GM23338 (cell line): ENCODE results near the gene GRAMD1A. TPM values are rescaled to one million over a fixed set of nuclear protein-coding genes. Genes with fewer than 3 reads are reported as not detected.

Experiments
- ATAC-seq: fragments of 200-7000 bp; cut with Tn5 transposase; 3 replicates; pipeline ENCODE4 v1.9.1; 2020
- DNase-seq: peaks from one replicate; pipeline ENCODE4 v3.0.0-alpha.2; 2015; ENCODE audit warnings: low spot score
- H2AFZ ChIP-seq: fragments of 200-600 bp; sonication (generic); 2 replicates; pipeline ENCODE4 v1.8.0; 2016; ENCODE audit warnings: antibody characterized with exemption, mild to moderate bottlenecking, moderate library complexity
- H3F3A ChIP-seq: fragments of 200-600 bp; sonication (generic); replicated peaks from 2 replicates; pipeline ENCODE4 v1.8.0; 2017; ENCODE audit warnings: antibody characterized with exemption, mixed run types, low read depth
- H3K27ac ChIP-seq: fragments of 200-600 bp; sonication (generic); 2 replicates; pipeline ENCODE4 v1.6.1; 2016; ENCODE audit warnings: low read depth
- H3K27me3 ChIP-seq: fragments of 200-600 bp; sonication (generic); 2 replicates; pipeline ENCODE4 v1.8.0; 2016; ENCODE audit warnings: mild to moderate bottlenecking, mixed run types, moderate library complexity; ENCODE audit not compliant: insufficient read depth
- H3K36me3 ChIP-seq: fragments of 200-600 bp; sonication (generic); 2 replicates; pipeline ENCODE4 v1.8.0; 2016; ENCODE audit warnings: mild to moderate bottlenecking; ENCODE audit not compliant: insufficient read depth
- H3K4me1 ChIP-seq: fragments of 200-600 bp; sonication (generic); 2 replicates; pipeline ENCODE4 v1.8.0; 2016; ENCODE audit warnings: mild to moderate bottlenecking, moderate library complexity; ENCODE audit not compliant: insufficient read depth
- H3K4me2 ChIP-seq: fragments of 200-600 bp; sonication (generic); 2 replicates; pipeline ENCODE4 v1.7.1; 2017; ENCODE audit warnings: mixed run types
- H3K4me3 ChIP-seq: fragments of 200-600 bp; sonication (generic); 2 replicates; pipeline ENCODE4 v1.6.1; 2016; ENCODE audit warnings: mixed run types
- H3K79me2 ChIP-seq: fragments of 200-600 bp; sonication (generic); replicated peaks from 2 replicates; pipeline ENCODE4 v1.8.0; 2017; ENCODE audit warnings: mild to moderate bottlenecking; ENCODE audit not compliant: insufficient read depth
- H3K9me2 ChIP-seq: fragments of 200-600 bp; sonication (generic); 2 replicates; pipeline ENCODE4 v1.8.0; 2017; ENCODE audit not compliant: insufficient read depth
- H4K20me1 ChIP-seq: fragments of 200-600 bp; sonication (generic); replicated peaks from 2 replicates; pipeline ENCODE4 v1.8.0; 2017; ENCODE audit warnings: mild to moderate bottlenecking; ENCODE audit not compliant: insufficient read depth
- H3K27ac Mint-ChIP-seq: 2 replicates; pipeline ENCODE4 v1.8.0; 2020; ENCODE audit warnings: inconsistent platforms, mild to moderate bottlenecking, moderate library complexity, mixed read lengths
- H3K27me3 Mint-ChIP-seq: 3 replicates; pipeline ENCODE4 v1.8.0; 2022; ENCODE audit warnings: low read depth, mild to moderate bottlenecking, moderate library complexity, mixed read lengths, inconsistent platforms; ENCODE audit not compliant: insufficient read depth, poor library complexity
- H3K36me3 Mint-ChIP-seq: 3 replicates; pipeline ENCODE4 v1.8.0; 2021; ENCODE audit warnings: low read depth, mild to moderate bottlenecking, inconsistent platforms, moderate library complexity, mixed read lengths
- H3K4me1 Mint-ChIP-seq: 3 replicates; pipeline ENCODE4 v1.8.0; 2020; ENCODE audit warnings: mild to moderate bottlenecking, inconsistent platforms, mixed read lengths
- H3K4me3 Mint-ChIP-seq: 3 replicates; pipeline ENCODE4 v1.8.0; 2021; ENCODE audit warnings: moderate library complexity, mild to moderate bottlenecking, inconsistent platforms, mixed read lengths
- H3K9me3 Mint-ChIP-seq: 3 replicates; pipeline ENCODE4 v1.8.0; 2020; ENCODE audit warnings: moderate library complexity, mild to moderate bottlenecking, inconsistent platforms, mixed read lengths
- CREB1 ChIP-seq: fragments of 250-450 bp; sonication (Bioruptor Pico); IDR thresholded peaks from 2 replicates; pipeline ENCODE4 v1.5.0; 2020; ENCODE audit warnings: low read depth, mild to moderate bottlenecking, moderate library complexity
- CTCF ChIP-seq, 2 experiments: fragments of 200-600 bp in 1 of 2; sonication (generic) in 1 of 2; conservative IDR thresholded peaks; 2 replicates each; pipeline versions ENCODE4 v1.5.1 to v1.6.1; 2016 to 2017; ENCODE audit warnings: antibody characterized with exemption in 2 of 2, low read depth in 2 of 2, mild to moderate bottlenecking in 2 of 2, moderate library complexity in 1 of 2
- ETS1 ChIP-seq: IDR thresholded peaks from 2 replicates; pipeline ENCODE4 v1.6.1; 2016; ENCODE audit warnings: antibody characterized with exemption
- EZH2 ChIP-seq: fragments of 200-600 bp; sonication (generic); IDR thresholded peaks from one replicate; pipeline ENCODE4 v1.8.0; 2017; ENCODE audit warnings: antibody characterized with exemption, mild to moderate bottlenecking, low read depth; ENCODE audit not compliant: unreplicated experiment
- EZH2phosphoT487 ChIP-seq: fragments of 200-600 bp; sonication (generic); IDR thresholded peaks from one replicate; pipeline ENCODE4 v1.8.1; 2018; ENCODE audit warnings: antibody characterized with exemption; ENCODE audit not compliant: unreplicated experiment
- JUNB ChIP-seq: IDR thresholded peaks from one replicate; pipeline ENCODE4 v1.6.1; 2016; ENCODE audit warnings: antibody characterized with exemption; ENCODE audit not compliant: unreplicated experiment
- NANOG ChIP-seq: IDR thresholded peaks from 2 replicates; pipeline ENCODE4 v1.6.1; 2016; ENCODE audit warnings: antibody characterized with exemption, borderline replicate concordance
- POLR2AphosphoS5 ChIP-seq: IDR thresholded peaks from 2 replicates; pipeline ENCODE4 v1.6.1; 2016; ENCODE audit warnings: antibody characterized with exemption, low read depth
- STAT1 ChIP-seq: IDR thresholded peaks from one replicate; pipeline ENCODE4 v1.6.1; 2016; ENCODE audit warnings: antibody characterized with exemption; ENCODE audit not compliant: unreplicated experiment
- ZNF114 ChIP-seq: fragments of 250-450 bp; sonication (Bioruptor Pico); IDR thresholded peaks from 2 replicates; pipeline ENCODE4 v1.5.0; 2020; ENCODE audit warnings: mild to moderate bottlenecking, moderate library complexity
- ZNF331 ChIP-seq: fragments of 250-450 bp; sonication (Bioruptor Pico); IDR thresholded peaks from 2 replicates; pipeline ENCODE4 v1.5.0; 2020; ENCODE audit warnings: low read depth, mild to moderate bottlenecking, moderate library complexity
- polyA plus RNA-seq: library from polyadenylated mRNA; unstranded; fragments of >200 nt; fragmentation: Nextera tagmentation; extraction: Ambion mirVana; gene quantifications from 2 replicates; pipeline ENCODE4 v1.2.1, GENCODE V29; 2016
- total RNA-seq: library from RNA; depleted of rRNA; stranded (reverse); fragments of >200 nt; shearing (Covaris generic); gene quantifications from 2 replicates; pipeline ENCODE4 v1.2.3, GENCODE V29; 2014
- TF ChIP-seq, protein P1 (sequence below): IDR thresholded peaks from one replicate; pipeline ENCODE4 v1.6.1; 2018; ENCODE audit warnings: antibody characterized with exemption; ENCODE audit not compliant: unreplicated experiment
- TF ChIP-seq, protein P2 (sequence below): fragments of 250-450 bp; sonication (Bioruptor Pico); IDR thresholded peaks from 2 replicates; pipeline ENCODE4 v1.5.0; 2020; ENCODE audit warnings: mild to moderate bottlenecking, moderate library complexity

Gene GRAMD1A
- total and polyA plus RNA-seq, 2 experiments from 2014 or later = 122 to 174 TPM

DNA sequence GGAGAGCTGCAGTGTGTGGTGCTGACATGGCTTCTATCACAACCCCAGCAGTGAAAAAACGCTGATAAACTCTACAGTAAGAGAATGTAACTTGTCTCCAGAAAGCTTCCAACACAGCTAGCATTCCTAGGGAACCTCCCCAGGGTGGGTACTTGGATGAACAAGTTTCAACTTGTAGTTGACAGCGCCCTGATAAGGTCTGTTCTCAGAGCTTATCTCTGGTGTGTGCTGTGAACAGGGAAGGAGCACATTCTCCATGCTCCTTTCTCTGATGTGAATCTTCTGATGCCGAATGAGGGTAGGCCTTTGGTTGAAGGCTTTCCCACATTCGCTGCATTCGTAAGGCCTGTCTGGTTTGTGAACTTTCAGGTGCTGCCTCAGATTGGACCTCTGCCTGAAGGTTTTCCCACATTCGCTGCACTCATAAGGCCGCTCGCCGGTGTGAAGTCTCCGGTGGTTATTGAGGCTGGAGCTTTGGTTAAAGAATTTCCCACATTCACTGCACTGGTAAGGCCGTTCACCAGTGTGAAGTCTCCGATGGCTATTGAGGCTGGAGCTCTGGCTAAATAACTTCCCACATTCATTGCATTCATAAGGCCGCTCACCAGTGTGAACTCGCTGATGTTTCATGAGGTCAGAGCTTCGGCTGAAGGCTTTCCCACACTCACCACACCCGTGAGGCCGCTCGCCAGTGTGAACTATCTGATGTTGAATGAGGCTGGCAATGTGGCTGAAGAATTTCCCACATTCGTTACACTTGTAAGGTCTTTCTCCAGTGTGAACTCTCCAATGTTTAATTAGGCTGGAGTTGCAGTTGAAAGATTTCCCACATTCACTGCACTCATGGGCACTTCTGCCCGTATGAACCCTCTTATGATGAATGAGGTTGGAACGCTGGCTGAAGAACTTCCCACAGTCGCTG, 42.0 kb upstream of the GRAMD1A start:
- peaks cover 14% of the 10 kb centered on the region for H3K79me2 ChIP-seq
- Mint-ChIP-seq H3K36me3 (peaks cover 80% of the 10 kb centered on the region), H3K4me1 (peaks cover 7% of the 10 kb centered on the region), H3K9me3 (peaks cover 76% of the 10 kb centered on the region), H3K27ac (no peak overlapping the region), H3K27me3 (peaks cover 16% of the 10 kb centered on the region), H3K4me3 (no peak overlapping the region)
- H3K4me2 ChIP-seq = no peak overlapping the region
- no peak overlapping the region for H2AFZ ChIP-seq
- H3K27ac ChIP-seq = no peak overlapping the region
- peaks cover 8% of the 10 kb centered on the region for H3K27me3 ChIP-seq
- H3K9me2 ChIP-seq = no peaks in the 10 kb centered on the region
- no peak for ATAC-seq
- H3K4me1 ChIP-seq = peaks cover 12% of the 10 kb centered on the region
- H3F3A ChIP-seq = 0 out of 2 replicates have a peak, but pooled peaks cover 3% of the 10 kb centered on the region
- no peaks in the 10 kb centered on the region for H4K20me1 ChIP-seq
- no peak for DNase-seq
- peaks cover 36% of the 10 kb centered on the region for H3K36me3 ChIP-seq
- TF ChIP-seq EZH2 (no peak), JUNB (no peak), EZH2phosphoT487 (no peak), CREB1 (no peak), ZNF331 (CRISPR knock-in tag) (no peak), CTCF (conservative IDR thresholded peaks at IDR 0.05; ENCODE audit: low read depth in 2 of 2) (no peak), ETS1 (no peak), POLR2AphosphoS5 (no peak), ZNF114 (no peak), NANOG (no peak), STAT1 (no peak)
- TF ChIP-seq, protein P1, sequence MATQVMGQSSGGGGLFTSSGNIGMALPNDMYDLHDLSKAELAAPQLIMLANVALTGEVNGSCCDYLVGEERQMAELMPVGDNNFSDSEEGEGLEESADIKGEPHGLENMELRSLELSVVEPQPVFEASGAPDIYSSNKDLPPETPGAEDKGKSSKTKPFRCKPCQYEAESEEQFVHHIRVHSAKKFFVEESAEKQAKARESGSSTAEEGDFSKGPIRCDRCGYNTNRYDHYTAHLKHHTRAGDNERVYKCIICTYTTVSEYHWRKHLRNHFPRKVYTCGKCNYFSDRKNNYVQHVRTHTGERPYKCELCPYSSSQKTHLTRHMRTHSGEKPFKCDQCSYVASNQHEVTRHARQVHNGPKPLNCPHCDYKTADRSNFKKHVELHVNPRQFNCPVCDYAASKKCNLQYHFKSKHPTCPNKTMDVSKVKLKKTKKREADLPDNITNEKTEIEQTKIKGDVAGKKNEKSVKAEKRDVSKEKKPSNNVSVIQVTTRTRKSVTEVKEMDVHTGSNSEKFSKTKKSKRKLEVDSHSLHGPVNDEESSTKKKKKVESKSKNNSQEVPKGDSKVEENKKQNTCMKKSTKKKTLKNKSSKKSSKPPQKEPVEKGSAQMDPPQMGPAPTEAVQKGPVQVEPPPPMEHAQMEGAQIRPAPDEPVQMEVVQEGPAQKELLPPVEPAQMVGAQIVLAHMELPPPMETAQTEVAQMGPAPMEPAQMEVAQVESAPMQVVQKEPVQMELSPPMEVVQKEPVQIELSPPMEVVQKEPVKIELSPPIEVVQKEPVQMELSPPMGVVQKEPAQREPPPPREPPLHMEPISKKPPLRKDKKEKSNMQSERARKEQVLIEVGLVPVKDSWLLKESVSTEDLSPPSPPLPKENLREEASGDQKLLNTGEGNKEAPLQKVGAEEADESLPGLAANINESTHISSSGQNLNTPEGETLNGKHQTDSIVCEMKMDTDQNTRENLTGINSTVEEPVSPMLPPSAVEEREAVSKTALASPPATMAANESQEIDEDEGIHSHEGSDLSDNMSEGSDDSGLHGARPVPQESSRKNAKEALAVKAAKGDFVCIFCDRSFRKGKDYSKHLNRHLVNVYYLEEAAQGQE = no peak
- TF ChIP-seq, protein P2, sequence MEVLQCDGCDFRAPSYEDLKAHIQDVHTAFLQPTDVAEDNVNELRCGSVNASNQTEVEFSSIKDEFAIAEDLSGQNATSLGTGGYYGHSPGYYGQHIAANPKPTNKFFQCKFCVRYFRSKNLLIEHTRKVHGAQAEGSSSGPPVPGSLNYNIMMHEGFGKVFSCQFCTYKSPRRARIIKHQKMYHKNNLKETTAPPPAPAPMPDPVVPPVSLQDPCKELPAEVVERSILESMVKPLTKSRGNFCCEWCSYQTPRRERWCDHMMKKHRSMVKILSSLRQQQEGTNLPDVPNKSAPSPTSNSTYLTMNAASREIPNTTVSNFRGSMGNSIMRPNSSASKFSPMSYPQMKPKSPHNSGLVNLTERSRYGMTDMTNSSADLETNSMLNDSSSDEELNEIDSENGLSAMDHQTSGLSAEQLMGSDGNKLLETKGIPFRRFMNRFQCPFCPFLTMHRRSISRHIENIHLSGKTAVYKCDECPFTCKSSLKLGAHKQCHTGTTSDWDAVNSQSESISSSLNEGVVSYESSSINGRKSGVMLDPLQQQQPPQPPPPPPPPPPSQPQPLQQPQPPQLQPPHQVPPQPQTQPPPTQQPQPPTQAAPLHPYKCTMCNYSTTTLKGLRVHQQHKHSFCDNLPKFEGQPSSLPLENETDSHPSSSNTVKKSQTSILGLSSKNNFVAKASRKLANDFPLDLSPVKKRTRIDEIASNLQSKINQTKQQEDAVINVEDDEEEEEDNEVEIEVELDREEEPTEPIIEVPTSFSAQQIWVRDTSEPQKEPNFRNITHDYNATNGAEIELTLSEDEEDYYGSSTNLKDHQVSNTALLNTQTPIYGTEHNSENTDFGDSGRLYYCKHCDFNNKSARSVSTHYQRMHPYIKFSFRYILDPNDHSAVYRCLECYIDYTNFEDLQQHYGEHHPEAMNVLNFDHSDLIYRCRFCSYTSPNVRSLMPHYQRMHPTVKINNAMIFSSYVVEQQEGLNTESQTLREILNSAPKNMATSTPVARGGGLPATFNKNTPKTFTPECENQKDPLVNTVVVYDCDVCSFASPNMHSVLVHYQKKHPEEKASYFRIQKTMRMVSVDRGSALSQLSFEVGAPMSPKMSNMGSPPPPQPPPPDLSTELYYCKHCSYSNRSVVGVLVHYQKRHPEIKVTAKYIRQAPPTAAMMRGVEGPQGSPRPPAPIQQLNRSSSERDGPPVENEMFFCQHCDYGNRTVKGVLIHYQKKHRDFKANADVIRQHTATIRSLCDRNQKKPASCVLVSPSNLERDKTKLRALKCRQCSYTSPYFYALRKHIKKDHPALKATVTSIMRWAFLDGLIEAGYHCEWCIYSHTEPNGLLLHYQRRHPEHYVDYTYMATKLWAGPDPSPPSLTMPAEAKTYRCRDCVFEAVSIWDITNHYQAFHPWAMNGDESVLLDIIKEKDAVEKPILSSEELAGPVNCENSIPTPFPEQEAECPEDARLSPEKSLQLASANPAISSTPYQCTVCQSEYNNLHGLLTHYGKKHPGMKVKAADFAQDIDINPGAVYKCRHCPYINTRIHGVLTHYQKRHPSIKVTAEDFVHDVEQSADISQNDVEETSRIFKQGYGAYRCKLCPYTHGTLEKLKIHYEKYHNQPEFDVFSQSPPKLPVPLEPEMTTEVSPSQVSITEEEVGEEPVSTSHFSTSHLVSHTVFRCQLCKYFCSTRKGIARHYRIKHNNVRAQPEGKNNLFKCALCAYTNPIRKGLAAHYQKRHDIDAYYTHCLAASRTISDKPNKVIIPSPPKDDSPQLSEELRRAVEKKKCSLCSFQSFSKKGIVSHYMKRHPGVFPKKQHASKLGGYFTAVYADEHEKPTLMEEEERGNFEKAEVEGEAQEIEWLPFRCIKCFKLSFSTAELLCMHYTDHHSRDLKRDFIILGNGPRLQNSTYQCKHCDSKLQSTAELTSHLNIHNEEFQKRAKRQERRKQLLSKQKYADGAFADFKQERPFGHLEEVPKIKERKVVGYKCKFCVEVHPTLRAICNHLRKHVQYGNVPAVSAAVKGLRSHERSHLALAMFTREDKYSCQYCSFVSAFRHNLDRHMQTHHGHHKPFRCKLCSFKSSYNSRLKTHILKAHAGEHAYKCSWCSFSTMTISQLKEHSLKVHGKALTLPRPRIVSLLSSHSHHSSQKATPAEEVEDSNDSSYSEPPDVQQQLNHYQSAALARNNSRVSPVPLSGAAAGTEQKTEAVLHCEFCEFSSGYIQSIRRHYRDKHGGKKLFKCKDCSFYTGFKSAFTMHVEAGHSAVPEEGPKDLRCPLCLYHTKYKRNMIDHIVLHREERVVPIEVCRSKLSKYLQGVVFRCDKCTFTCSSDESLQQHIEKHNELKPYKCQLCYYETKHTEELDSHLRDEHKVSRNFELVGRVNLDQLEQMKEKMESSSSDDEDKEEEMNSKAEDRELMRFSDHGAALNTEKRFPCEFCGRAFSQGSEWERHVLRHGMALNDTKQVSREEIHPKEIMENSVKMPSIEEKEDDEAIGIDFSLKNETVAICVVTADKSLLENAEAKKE (CRISPR knock-in tag) = no peak
- H3K4me3 ChIP-seq = no peak overlapping the region
